ENCODE measurements around the gene NFS1.
A peak's percentile ranks its signal among the peaks of the same experiment; 100 is the strongest.
"Not testable (repeated sequence)": the region's sequence is repeated elsewhere in the genome, so short reads cannot be mapped to it uniquely, and the experiment has no call there.

NFS1 gene

GRCh38 chr20:35699127-35699956 lies at the start of gene NFS1, which contains the start of gene ROMO1:
Gene NFS1, minus strand, starts transcription at chr20:35699352. Its CDS starts 64 bp downstream, at chr20:35699288.
Gene ROMO1, plus strand, starts transcription at chr20:35699405. Its CDS starts 228 bp downstream, at chr20:35699633.
- DNase-seq = peak; percentile 88 to 89

- not testable (repeated sequence) for DNase-seq
Measured at GRCh38 chr20:35744492-35744841, 45.3 kb upstream of the NFS1 start.

- DNase-seq = peak; percentile 17 to 44
Measured at GRCh38 chr20:35743693-35744491, 44.7 kb upstream of the NFS1 start.

- peak; percentile 27 to 61 for DNase-seq
Measured at GRCh38 chr20:35742741-35743523, 43.8 kb upstream of the NFS1 start.

GRCh38 chr20:35741892-35742740 lies 43.0 kb upstream of the NFS1 start, which contains the start of gene RBM39:
Gene RBM39, minus strand, starts transcription at chr20:35742260. Its CDS starts 1,386 bp downstream, at chr20:35740874.
- DNase-seq = peak; percentile 100

- DNase-seq = peak in 1 of 2 donors; percentile 55
Measured at GRCh38 chr20:35739294-35740163, 40.4 kb upstream of the NFS1 start.

- DNase-seq = no peak
Measured at GRCh38 chr20:35738410-35739179, 39.4 kb upstream of the NFS1 start.

GRCh38 chr20:35737865-35738333 lies 38.7 kb upstream of the NFS1 start:
- DNase-seq = no peak

- DNase-seq = no peak
Measured at GRCh38 chr20:35735826-35736470, 36.8 kb upstream of the NFS1 start.

- DNase-seq = no peak
Measured at GRCh38 chr20:35734777-35735649, 35.9 kb upstream of the NFS1 start.

- DNase-seq = no peak
Measured at GRCh38 chr20:35734374-35734773, 35.2 kb upstream of the NFS1 start.

- no peak for DNase-seq
Measured at GRCh38 chr20:35732644-35732982, 33.5 kb upstream of the NFS1 start.

- no peak for DNase-seq
Measured at GRCh38 chr20:35731862-35732643, 32.9 kb upstream of the NFS1 start.

GRCh38 chr20:35731469-35731788 lies 32.3 kb upstream of the NFS1 start:
- DNase-seq = no peak

GRCh38 chr20:35730583-35731468 lies 31.7 kb upstream of the NFS1 start:
- no peak for DNase-seq

GRCh38 chr20:35729836-35730582 lies 30.9 kb upstream of the NFS1 start:
- DNase-seq = no peak
